HG03159 (cell line): ENCODE data around the gene TMBIM4.
"Not testable (repeated sequence)": the region's sequence is repeated elsewhere in the genome, so short reads cannot be mapped to it uniquely, and the experiment has no call there.

ENCODE experiments used
- ATAC-seq: cut with Tn5 transposase; IDR thresholded peaks from one replicate; pipeline ENCODE4 v1.9.1; 2021; ENCODE audit warnings: mild to moderate bottlenecking, moderate library complexity; ENCODE audit not compliant: unreplicated experiment

TMBIM4 gene, protein sequence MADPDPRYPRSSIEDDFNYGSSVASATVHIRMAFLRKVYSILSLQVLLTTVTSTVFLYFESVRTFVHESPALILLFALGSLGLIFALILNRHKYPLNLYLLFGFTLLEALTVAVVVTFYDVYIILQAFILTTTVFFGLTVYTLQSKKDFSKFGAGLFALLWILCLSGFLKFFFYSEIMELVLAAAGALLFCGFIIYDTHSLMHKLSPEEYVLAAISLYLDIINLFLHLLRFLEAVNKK

GRCh38 chr12:66169221-66170170 is at the start of gene TMBIM4:
Gene TMBIM4 (minus strand): TSS chr12:66169996. CDS start chr12:66169951, 45 bp downstream.
- peak; percentile 86 for ATAC-seq

- ATAC-seq, result no peak
Measured at GRCh38 chr12:66217342-66217917, 47.6 kb upstream of the TMBIM4 start.

GRCh38 chr12:66213011-66213410 is 43.2 kb upstream of the TMBIM4 start:
- not testable (repeated sequence) for ATAC-seq

DNA sequence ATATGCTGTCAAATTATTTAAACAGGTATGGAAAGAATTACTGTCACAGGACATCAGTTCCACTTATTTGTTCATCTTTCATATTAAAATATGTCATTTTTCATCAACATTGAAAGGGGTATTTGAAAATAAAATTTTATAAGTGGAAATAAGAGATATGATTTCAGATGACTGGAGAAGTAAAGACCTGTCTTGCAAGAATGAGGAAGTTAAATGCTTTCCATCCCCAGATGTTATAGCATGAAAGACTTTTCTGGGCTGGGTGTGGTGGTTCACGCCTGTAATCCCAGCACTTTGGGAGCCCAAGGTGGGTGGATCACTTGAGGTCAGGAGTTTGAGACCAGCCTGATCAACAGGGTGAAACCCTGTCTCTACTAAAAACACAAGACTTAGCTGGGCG is 41.8 kb upstream of the TMBIM4 start:
- ATAC-seq, result not testable (repeated sequence)

- ATAC-seq, result no peak
Measured at GRCh38 chr12:66210840-66211239, 41.0 kb upstream of the TMBIM4 start.

DNA sequence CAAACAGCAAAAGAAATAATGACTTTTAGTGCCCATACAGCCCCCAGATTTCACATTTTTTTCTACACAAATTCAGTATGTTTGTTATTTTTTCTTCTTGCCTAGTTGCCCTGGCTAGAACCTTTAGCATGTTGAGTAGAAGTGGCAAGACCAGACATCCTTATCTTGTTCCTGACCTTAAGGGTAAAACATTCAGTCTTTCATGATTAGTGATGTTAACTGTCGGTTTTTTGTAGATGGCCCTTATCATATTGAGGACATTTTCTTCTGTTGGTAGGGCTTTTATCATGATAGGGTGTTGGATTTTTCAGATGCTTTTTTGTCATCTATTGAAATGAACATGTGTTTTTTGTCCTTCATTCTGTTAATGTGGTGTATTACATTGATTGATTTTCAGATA is 36.3 kb upstream of the TMBIM4 start:
- no peak for ATAC-seq

- no peak for ATAC-seq
Measured at GRCh38 chr12:66203820-66204219, 34.0 kb upstream of the TMBIM4 start.

GRCh38 chr12:66199831-66200509 is 30.2 kb upstream of the TMBIM4 start:
- ATAC-seq, result no peak

DNA sequence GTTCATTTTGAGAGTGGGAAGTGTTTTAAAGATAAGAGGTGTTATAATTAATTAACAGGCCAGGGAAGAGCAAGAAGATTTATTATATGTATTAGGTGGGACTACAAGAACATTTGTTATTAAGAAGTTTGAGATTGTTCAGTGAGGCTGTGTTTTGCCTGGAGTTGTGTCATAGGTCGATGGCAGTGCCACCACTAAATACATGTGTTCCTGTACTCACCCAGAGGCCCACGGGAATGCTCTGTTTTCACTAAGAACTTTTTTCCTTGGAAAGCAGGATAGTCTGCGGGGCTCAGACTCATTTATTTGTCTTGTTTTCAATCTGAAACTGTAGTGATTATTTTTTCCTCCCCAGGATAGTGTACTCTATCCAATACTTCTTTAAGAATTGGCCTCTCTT is 29.3 kb upstream of the TMBIM4 start:
- no peak for ATAC-seq

GRCh38 chr12:66197495-66197921 is 27.7 kb upstream of the TMBIM4 start:
- no peak for ATAC-seq

GRCh38 chr12:66196806-66197205 is 27.0 kb upstream of the TMBIM4 start:
- ATAC-seq, result peak; percentile 90

GRCh38 chr12:66195242-66195641 is 25.4 kb upstream of the TMBIM4 start:
- no peak for ATAC-seq

- no peak for ATAC-seq
Measured at GRCh38 chr12:66194122-66194521, 24.3 kb upstream of the TMBIM4 start.

DNA sequence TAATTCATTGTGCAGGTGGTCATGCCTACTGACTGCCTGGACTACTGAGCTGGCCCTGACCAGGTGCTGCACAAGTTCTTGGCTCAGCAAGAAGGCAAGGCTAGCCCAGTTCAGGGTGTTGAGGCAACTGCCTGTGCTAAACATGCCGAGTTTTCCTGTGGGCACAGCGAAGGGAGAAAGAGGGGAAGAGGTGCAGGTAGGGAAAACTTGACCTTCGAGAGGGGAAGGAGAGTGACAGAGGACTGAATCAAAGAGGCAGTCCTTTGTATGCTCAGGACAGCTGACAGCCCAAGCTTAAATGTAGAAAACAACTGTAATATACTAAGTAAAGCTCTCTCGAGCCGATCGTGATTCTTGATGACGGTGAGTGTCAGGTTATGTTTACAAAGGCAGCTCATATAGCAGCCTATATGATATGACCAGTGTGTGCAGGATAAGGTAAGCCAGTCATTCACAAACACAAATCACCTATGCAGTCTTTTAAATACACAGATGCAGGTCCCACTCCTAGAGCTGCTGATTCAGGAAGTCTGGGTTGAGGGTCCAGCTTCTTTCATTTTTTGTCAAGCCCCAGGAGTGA is 21.8 kb upstream of the TMBIM4 start:
- ATAC-seq, result no peak

- no peak for ATAC-seq
Measured at GRCh38 chr12:66190519-66191370, 20.9 kb upstream of the TMBIM4 start.

DNA sequence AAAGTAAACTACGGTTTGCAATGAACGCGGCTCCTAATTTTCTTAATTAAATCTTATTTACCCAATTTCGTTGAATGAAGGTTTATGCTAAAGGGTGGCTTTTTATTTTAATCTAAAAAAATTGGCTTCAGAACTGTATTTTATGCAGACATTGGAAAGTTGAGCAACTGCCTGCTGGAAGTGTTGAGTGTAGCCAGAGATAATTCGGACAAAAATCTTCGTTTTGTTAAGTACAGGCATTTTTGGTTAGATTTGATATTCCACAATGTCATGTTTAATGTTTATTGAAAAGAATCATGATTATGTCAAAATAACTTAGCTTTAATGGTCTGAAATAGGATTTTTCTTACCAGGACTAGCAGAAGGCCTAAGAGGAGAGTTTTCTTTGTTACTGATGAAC is 20.1 kb upstream of the TMBIM4 start:
- ATAC-seq, result no peak

DNA sequence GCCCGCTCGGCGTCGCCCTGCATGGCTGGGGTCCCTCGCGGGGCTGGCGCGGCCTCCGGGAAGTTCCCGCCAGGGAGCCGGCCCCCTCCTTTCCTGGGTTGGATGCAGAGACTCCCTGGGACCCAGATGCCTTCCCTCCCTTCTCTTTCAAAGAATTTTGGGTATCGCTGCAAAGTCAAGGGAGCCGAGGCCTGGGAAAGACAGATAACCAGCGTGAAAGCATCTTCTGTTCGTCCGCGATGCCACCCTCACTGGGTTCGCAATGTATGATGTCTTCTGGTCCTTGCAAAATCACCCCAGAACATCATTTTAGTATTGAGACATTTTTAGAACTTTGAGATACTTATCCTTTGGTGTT is 19.7 kb upstream of the TMBIM4 start:
- ATAC-seq, result no peak

- peak; percentile 62 for ATAC-seq
Measured at GRCh38 chr12:66188584-66189485, 19.0 kb upstream of the TMBIM4 start, which contains the start of gene IRAK3. Gene IRAK3 (plus strand): TSS chr12:66189214. CDS start chr12:66189300, 86 bp downstream.

DNA sequence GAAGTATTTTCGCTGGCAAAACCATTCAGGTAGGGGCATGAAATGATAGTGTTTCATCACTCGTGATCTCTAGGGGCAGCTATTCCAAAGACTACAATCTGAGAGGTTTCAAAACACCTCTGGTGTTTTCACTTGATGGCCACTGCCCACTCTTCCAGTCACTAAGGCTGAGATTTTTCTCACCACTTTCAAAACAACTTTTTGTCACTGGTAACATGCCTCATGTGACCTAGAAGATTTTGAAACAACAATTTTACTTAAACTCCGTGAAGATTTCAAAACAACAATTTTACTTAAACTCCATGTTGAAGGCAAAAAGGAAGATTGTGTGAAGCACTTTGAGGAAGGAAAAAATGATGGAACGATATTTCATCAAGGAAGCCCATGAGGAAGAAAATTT is 18.0 kb upstream of the TMBIM4 start:
- no peak for ATAC-seq
